GM23338 (cell line): ENCODE results near the gene RSAD1. TPM values are rescaled to one million over a fixed set of nuclear protein-coding genes. Genes with fewer than 3 reads are reported as not detected.

Source experiments
- ATAC-seq: fragments of 200-7000 bp; cut with Tn5 transposase; 3 replicates; pipeline ENCODE4 v1.9.1; 2020
- DNase-seq: peaks from one replicate; pipeline ENCODE4 v3.0.0-alpha.2; 2015; ENCODE audit warnings: low spot score
- H2AFZ ChIP-seq: fragments of 200-600 bp; sonication (generic); 2 replicates; pipeline ENCODE4 v1.8.0; 2016; ENCODE audit warnings: antibody characterized with exemption, mild to moderate bottlenecking, moderate library complexity
- H3F3A ChIP-seq: fragments of 200-600 bp; sonication (generic); replicated peaks from 2 replicates; pipeline ENCODE4 v1.8.0; 2017; ENCODE audit warnings: antibody characterized with exemption, mixed run types, low read depth
- H3K27ac ChIP-seq: fragments of 200-600 bp; sonication (generic); 2 replicates; pipeline ENCODE4 v1.6.1; 2016; ENCODE audit warnings: low read depth
- H3K27me3 ChIP-seq: fragments of 200-600 bp; sonication (generic); 2 replicates; pipeline ENCODE4 v1.8.0; 2016; ENCODE audit warnings: mild to moderate bottlenecking, mixed run types, moderate library complexity; ENCODE audit not compliant: insufficient read depth
- H3K36me3 ChIP-seq: fragments of 200-600 bp; sonication (generic); 2 replicates; pipeline ENCODE4 v1.8.0; 2016; ENCODE audit warnings: mild to moderate bottlenecking; ENCODE audit not compliant: insufficient read depth
- H3K4me1 ChIP-seq: fragments of 200-600 bp; sonication (generic); 2 replicates; pipeline ENCODE4 v1.8.0; 2016; ENCODE audit warnings: mild to moderate bottlenecking, moderate library complexity; ENCODE audit not compliant: insufficient read depth
- H3K4me2 ChIP-seq: fragments of 200-600 bp; sonication (generic); 2 replicates; pipeline ENCODE4 v1.7.1; 2017; ENCODE audit warnings: mixed run types
- H3K4me3 ChIP-seq: fragments of 200-600 bp; sonication (generic); 2 replicates; pipeline ENCODE4 v1.6.1; 2016; ENCODE audit warnings: mixed run types
- H3K79me2 ChIP-seq: fragments of 200-600 bp; sonication (generic); replicated peaks from 2 replicates; pipeline ENCODE4 v1.8.0; 2017; ENCODE audit warnings: mild to moderate bottlenecking; ENCODE audit not compliant: insufficient read depth
- H3K9me2 ChIP-seq: fragments of 200-600 bp; sonication (generic); 2 replicates; pipeline ENCODE4 v1.8.0; 2017; ENCODE audit not compliant: insufficient read depth
- H4K20me1 ChIP-seq: fragments of 200-600 bp; sonication (generic); replicated peaks from 2 replicates; pipeline ENCODE4 v1.8.0; 2017; ENCODE audit warnings: mild to moderate bottlenecking; ENCODE audit not compliant: insufficient read depth
- H3K27ac Mint-ChIP-seq: 2 replicates; pipeline ENCODE4 v1.8.0; 2020; ENCODE audit warnings: inconsistent platforms, mild to moderate bottlenecking, moderate library complexity, mixed read lengths
- H3K27me3 Mint-ChIP-seq: 3 replicates; pipeline ENCODE4 v1.8.0; 2022; ENCODE audit warnings: low read depth, mild to moderate bottlenecking, moderate library complexity, mixed read lengths, inconsistent platforms; ENCODE audit not compliant: insufficient read depth, poor library complexity
- H3K36me3 Mint-ChIP-seq: 3 replicates; pipeline ENCODE4 v1.8.0; 2021; ENCODE audit warnings: low read depth, mild to moderate bottlenecking, inconsistent platforms, moderate library complexity, mixed read lengths
- H3K4me1 Mint-ChIP-seq: 3 replicates; pipeline ENCODE4 v1.8.0; 2020; ENCODE audit warnings: mild to moderate bottlenecking, inconsistent platforms, mixed read lengths
- H3K4me3 Mint-ChIP-seq: 3 replicates; pipeline ENCODE4 v1.8.0; 2021; ENCODE audit warnings: moderate library complexity, mild to moderate bottlenecking, inconsistent platforms, mixed read lengths
- H3K9me3 Mint-ChIP-seq: 3 replicates; pipeline ENCODE4 v1.8.0; 2020; ENCODE audit warnings: moderate library complexity, mild to moderate bottlenecking, inconsistent platforms, mixed read lengths
- CREB1 ChIP-seq: fragments of 250-450 bp; sonication (Bioruptor Pico); IDR thresholded peaks from 2 replicates; pipeline ENCODE4 v1.5.0; 2020; ENCODE audit warnings: low read depth, mild to moderate bottlenecking, moderate library complexity
- EZH2 ChIP-seq: fragments of 200-600 bp; sonication (generic); IDR thresholded peaks from one replicate; pipeline ENCODE4 v1.8.0; 2017; ENCODE audit warnings: antibody characterized with exemption, mild to moderate bottlenecking, low read depth; ENCODE audit not compliant: unreplicated experiment
- EZH2phosphoT487 ChIP-seq: fragments of 200-600 bp; sonication (generic); IDR thresholded peaks from one replicate; pipeline ENCODE4 v1.8.1; 2018; ENCODE audit warnings: antibody characterized with exemption; ENCODE audit not compliant: unreplicated experiment
- JUNB ChIP-seq: IDR thresholded peaks from one replicate; pipeline ENCODE4 v1.6.1; 2016; ENCODE audit warnings: antibody characterized with exemption; ENCODE audit not compliant: unreplicated experiment
- NANOG ChIP-seq: IDR thresholded peaks from 2 replicates; pipeline ENCODE4 v1.6.1; 2016; ENCODE audit warnings: antibody characterized with exemption, borderline replicate concordance
- POLR2AphosphoS5 ChIP-seq: IDR thresholded peaks from 2 replicates; pipeline ENCODE4 v1.6.1; 2016; ENCODE audit warnings: antibody characterized with exemption, low read depth
- STAT1 ChIP-seq: IDR thresholded peaks from one replicate; pipeline ENCODE4 v1.6.1; 2016; ENCODE audit warnings: antibody characterized with exemption; ENCODE audit not compliant: unreplicated experiment
- ZNF114 ChIP-seq: fragments of 250-450 bp; sonication (Bioruptor Pico); IDR thresholded peaks from 2 replicates; pipeline ENCODE4 v1.5.0; 2020; ENCODE audit warnings: mild to moderate bottlenecking, moderate library complexity
- ZNF331 ChIP-seq: fragments of 250-450 bp; sonication (Bioruptor Pico); IDR thresholded peaks from 2 replicates; pipeline ENCODE4 v1.5.0; 2020; ENCODE audit warnings: low read depth, mild to moderate bottlenecking, moderate library complexity
- polyA plus RNA-seq: library from polyadenylated mRNA; unstranded; fragments of >200 nt; fragmentation: Nextera tagmentation; extraction: Ambion mirVana; gene quantifications from 2 replicates; pipeline ENCODE4 v1.2.1, GENCODE V29; 2016
- total RNA-seq: library from RNA; depleted of rRNA; stranded (reverse); fragments of >200 nt; shearing (Covaris generic); gene quantifications from 2 replicates; pipeline ENCODE4 v1.2.3, GENCODE V29; 2014
- TF ChIP-seq, protein P1 (sequence below): IDR thresholded peaks from 2 replicates; pipeline ENCODE4 v1.6.1; 2016; ENCODE audit warnings: antibody characterized with exemption
- TF ChIP-seq, protein P2 (sequence below): fragments of 250-450 bp; sonication (Bioruptor Pico); IDR thresholded peaks from 2 replicates; pipeline ENCODE4 v1.5.0; 2020; ENCODE audit warnings: mild to moderate bottlenecking, moderate library complexity
- TF ChIP-seq, protein P3 (sequence below): IDR thresholded peaks from one replicate; pipeline ENCODE4 v1.6.1; 2018; ENCODE audit warnings: antibody characterized with exemption; ENCODE audit not compliant: unreplicated experiment
- TF ChIP-seq, protein P4 (sequence below), 2 experiments: fragments of 200-600 bp in 1 of 2; sonication (generic) in 1 of 2; conservative IDR thresholded peaks; 2 replicates each; pipeline versions ENCODE4 v1.5.1 to v1.6.1; 2016 to 2017; ENCODE audit warnings: antibody characterized with exemption in 2 of 2, low read depth in 2 of 2, mild to moderate bottlenecking in 2 of 2, moderate library complexity in 1 of 2

The RSAD1 gene
- total and polyA plus RNA-seq, 2 experiments from 2014 or later = 18.4 to 28.7 TPM

DNA sequence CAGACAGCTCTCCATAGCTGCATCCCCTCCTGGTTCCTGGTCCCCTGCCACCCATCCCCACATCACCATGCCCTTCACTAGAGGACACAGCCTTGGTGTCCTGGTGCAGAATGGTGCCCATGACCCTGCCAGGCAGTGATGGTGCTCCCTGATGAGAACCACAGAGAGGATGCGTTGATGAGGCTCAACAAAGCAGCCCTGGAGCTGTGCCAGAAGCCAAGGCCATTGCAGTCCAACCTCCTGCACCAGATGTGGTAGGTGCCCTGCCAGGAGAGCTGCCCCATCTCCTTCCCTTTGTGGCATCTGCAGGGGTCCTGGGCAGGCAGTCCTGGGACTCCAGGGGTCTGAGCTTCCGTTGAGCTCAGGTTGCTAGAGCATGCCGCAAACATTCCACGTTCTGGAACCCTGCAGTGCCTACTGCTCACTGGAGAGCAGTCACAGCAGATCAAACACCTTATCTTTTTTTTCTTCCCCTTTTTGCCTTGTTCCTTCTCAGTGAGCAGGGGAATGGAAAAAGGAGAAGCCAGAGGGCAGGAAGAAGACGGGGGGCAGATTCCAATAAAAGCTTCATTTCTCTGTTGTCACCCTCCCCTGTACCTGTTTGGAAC lies 48.6 kb downstream of the RSAD1 start:
- H3K27ac Mint-ChIP-seq = no peak overlapping the region
- no peaks in the 10 kb centered on the region; the same call in 2 of the 3 replicates for H3K36me3 Mint-ChIP-seq
- Histone ChIP-seq H4K20me1 (no peaks in the 10 kb centered on the region), H3K27ac (no peak overlapping the region), H3K27me3 (peaks cover 11% of the 10 kb centered on the region), H3K4me1 (peaks cover 6% of the 10 kb centered on the region), H3K4me2 (no peak overlapping the region), H3F3A (no peaks in the 10 kb centered on the region), H3K4me3 (no peak overlapping the region), H2AFZ (no peak overlapping the region), H3K79me2 (no peaks in the 10 kb centered on the region), H3K36me3 (no peaks in the 10 kb centered on the region), H3K9me2 (peaks cover 3% of the 10 kb centered on the region; the same call in 1 of the 2 replicates)
- no peaks in the 10 kb centered on the region for H3K9me3 Mint-ChIP-seq
- TF ChIP-seq, protein P1, sequence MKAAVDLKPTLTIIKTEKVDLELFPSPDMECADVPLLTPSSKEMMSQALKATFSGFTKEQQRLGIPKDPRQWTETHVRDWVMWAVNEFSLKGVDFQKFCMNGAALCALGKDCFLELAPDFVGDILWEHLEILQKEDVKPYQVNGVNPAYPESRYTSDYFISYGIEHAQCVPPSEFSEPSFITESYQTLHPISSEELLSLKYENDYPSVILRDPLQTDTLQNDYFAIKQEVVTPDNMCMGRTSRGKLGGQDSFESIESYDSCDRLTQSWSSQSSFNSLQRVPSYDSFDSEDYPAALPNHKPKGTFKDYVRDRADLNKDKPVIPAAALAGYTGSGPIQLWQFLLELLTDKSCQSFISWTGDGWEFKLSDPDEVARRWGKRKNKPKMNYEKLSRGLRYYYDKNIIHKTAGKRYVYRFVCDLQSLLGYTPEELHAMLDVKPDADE = no peak
- TF ChIP-seq, protein P2, sequence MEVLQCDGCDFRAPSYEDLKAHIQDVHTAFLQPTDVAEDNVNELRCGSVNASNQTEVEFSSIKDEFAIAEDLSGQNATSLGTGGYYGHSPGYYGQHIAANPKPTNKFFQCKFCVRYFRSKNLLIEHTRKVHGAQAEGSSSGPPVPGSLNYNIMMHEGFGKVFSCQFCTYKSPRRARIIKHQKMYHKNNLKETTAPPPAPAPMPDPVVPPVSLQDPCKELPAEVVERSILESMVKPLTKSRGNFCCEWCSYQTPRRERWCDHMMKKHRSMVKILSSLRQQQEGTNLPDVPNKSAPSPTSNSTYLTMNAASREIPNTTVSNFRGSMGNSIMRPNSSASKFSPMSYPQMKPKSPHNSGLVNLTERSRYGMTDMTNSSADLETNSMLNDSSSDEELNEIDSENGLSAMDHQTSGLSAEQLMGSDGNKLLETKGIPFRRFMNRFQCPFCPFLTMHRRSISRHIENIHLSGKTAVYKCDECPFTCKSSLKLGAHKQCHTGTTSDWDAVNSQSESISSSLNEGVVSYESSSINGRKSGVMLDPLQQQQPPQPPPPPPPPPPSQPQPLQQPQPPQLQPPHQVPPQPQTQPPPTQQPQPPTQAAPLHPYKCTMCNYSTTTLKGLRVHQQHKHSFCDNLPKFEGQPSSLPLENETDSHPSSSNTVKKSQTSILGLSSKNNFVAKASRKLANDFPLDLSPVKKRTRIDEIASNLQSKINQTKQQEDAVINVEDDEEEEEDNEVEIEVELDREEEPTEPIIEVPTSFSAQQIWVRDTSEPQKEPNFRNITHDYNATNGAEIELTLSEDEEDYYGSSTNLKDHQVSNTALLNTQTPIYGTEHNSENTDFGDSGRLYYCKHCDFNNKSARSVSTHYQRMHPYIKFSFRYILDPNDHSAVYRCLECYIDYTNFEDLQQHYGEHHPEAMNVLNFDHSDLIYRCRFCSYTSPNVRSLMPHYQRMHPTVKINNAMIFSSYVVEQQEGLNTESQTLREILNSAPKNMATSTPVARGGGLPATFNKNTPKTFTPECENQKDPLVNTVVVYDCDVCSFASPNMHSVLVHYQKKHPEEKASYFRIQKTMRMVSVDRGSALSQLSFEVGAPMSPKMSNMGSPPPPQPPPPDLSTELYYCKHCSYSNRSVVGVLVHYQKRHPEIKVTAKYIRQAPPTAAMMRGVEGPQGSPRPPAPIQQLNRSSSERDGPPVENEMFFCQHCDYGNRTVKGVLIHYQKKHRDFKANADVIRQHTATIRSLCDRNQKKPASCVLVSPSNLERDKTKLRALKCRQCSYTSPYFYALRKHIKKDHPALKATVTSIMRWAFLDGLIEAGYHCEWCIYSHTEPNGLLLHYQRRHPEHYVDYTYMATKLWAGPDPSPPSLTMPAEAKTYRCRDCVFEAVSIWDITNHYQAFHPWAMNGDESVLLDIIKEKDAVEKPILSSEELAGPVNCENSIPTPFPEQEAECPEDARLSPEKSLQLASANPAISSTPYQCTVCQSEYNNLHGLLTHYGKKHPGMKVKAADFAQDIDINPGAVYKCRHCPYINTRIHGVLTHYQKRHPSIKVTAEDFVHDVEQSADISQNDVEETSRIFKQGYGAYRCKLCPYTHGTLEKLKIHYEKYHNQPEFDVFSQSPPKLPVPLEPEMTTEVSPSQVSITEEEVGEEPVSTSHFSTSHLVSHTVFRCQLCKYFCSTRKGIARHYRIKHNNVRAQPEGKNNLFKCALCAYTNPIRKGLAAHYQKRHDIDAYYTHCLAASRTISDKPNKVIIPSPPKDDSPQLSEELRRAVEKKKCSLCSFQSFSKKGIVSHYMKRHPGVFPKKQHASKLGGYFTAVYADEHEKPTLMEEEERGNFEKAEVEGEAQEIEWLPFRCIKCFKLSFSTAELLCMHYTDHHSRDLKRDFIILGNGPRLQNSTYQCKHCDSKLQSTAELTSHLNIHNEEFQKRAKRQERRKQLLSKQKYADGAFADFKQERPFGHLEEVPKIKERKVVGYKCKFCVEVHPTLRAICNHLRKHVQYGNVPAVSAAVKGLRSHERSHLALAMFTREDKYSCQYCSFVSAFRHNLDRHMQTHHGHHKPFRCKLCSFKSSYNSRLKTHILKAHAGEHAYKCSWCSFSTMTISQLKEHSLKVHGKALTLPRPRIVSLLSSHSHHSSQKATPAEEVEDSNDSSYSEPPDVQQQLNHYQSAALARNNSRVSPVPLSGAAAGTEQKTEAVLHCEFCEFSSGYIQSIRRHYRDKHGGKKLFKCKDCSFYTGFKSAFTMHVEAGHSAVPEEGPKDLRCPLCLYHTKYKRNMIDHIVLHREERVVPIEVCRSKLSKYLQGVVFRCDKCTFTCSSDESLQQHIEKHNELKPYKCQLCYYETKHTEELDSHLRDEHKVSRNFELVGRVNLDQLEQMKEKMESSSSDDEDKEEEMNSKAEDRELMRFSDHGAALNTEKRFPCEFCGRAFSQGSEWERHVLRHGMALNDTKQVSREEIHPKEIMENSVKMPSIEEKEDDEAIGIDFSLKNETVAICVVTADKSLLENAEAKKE = no peak
- no peak for TF ChIP-seq EZH2phosphoT487
- TF ChIP-seq, protein P3, sequence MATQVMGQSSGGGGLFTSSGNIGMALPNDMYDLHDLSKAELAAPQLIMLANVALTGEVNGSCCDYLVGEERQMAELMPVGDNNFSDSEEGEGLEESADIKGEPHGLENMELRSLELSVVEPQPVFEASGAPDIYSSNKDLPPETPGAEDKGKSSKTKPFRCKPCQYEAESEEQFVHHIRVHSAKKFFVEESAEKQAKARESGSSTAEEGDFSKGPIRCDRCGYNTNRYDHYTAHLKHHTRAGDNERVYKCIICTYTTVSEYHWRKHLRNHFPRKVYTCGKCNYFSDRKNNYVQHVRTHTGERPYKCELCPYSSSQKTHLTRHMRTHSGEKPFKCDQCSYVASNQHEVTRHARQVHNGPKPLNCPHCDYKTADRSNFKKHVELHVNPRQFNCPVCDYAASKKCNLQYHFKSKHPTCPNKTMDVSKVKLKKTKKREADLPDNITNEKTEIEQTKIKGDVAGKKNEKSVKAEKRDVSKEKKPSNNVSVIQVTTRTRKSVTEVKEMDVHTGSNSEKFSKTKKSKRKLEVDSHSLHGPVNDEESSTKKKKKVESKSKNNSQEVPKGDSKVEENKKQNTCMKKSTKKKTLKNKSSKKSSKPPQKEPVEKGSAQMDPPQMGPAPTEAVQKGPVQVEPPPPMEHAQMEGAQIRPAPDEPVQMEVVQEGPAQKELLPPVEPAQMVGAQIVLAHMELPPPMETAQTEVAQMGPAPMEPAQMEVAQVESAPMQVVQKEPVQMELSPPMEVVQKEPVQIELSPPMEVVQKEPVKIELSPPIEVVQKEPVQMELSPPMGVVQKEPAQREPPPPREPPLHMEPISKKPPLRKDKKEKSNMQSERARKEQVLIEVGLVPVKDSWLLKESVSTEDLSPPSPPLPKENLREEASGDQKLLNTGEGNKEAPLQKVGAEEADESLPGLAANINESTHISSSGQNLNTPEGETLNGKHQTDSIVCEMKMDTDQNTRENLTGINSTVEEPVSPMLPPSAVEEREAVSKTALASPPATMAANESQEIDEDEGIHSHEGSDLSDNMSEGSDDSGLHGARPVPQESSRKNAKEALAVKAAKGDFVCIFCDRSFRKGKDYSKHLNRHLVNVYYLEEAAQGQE = no peak
- no peak for TF ChIP-seq ZNF114
- TF ChIP-seq, protein P4, sequence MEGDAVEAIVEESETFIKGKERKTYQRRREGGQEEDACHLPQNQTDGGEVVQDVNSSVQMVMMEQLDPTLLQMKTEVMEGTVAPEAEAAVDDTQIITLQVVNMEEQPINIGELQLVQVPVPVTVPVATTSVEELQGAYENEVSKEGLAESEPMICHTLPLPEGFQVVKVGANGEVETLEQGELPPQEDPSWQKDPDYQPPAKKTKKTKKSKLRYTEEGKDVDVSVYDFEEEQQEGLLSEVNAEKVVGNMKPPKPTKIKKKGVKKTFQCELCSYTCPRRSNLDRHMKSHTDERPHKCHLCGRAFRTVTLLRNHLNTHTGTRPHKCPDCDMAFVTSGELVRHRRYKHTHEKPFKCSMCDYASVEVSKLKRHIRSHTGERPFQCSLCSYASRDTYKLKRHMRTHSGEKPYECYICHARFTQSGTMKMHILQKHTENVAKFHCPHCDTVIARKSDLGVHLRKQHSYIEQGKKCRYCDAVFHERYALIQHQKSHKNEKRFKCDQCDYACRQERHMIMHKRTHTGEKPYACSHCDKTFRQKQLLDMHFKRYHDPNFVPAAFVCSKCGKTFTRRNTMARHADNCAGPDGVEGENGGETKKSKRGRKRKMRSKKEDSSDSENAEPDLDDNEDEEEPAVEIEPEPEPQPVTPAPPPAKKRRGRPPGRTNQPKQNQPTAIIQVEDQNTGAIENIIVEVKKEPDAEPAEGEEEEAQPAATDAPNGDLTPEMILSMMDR (conservative IDR thresholded peaks at IDR 0.05; ENCODE audit: low read depth in 2 of 2) = no peak
- no peak for TF ChIP-seq CREB1 (CRISPR knock-in tag)
- no peak for TF ChIP-seq ZNF331 (CRISPR knock-in tag)
- TF ChIP-seq JUNB = no peak
- TF ChIP-seq EZH2 = no peak
- TF ChIP-seq NANOG = no peak
- no peak for TF ChIP-seq STAT1
- TF ChIP-seq POLR2AphosphoS5 = no peak
- no peak for DNase-seq
- peaks cover 12% of the 10 kb centered on the region; the same call in 2 of the 3 replicates for H3K4me1 Mint-ChIP-seq
- ATAC-seq = peak; percentile 44
- H3K27me3 Mint-ChIP-seq = peaks cover 16% of the 10 kb centered on the region
- no peak overlapping the region for H3K4me3 Mint-ChIP-seq
